Epithelial cell of prostate (primary cell): ENCODE measurements around the gene NUP155.
"Not testable (repeated sequence)": the region's sequence is repeated elsewhere in the genome, so short reads cannot be mapped to it uniquely, and the experiment has no call there.

Source experiments
- DNase-seq: peaks from one replicate; pipeline ENCODE4 v3.0.0-alpha.2; 2011; ENCODE audit warnings: low read depth, low spot score
- H3K27ac ChIP-seq: fragments of 450-650 bp; 2 replicates; pipeline ENCODE4 v1.5.1; 2017; ENCODE audit warnings: mild to moderate bottlenecking

NUP155 gene

GRCh38 chr5:37370864-37371726 lies at the start of gene NUP155:
Gene NUP155 (minus strand): TSS chr5:37371106. CDS start chr5:37370977, 129 bp downstream.
- peak within 1 kb of the TSS; percentile 60 for H3K27ac ChIP-seq

GRCh38 chr5:37417347-37417746 lies 46.4 kb upstream of the NUP155 start:
- no peak for DNase-seq
- no peak overlapping the region for H3K27ac ChIP-seq

More at GRCh38 chr5:37370864-37371726, at the start of gene NUP155:
- DNase-seq = peak; percentile 87

DNA sequence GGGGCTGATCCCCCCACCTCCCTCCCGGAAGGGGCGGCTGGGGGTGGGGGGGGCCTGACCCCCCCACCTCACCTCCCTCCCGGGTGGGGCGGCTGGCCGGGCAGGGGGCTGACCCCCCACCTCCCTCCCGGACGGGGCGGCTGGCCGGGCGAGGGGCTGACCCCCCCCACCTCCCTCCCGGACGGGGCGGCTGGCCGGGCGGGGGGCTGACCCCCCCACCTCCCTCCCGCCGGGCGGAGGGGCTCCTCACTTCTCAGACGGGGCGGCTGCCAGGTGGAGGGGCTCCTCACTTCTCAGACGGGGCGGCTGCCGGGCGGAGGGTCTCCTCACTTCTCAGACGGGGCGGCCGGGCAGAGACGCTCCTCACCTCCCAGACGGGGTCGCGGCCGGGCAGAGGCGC lies 44.5 kb upstream of the NUP155 start:
- not testable (repeated sequence) for DNase-seq

GRCh38 chr5:37412515-37412914 lies 41.6 kb upstream of the NUP155 start:
- no peak overlapping the region for H3K27ac ChIP-seq
- DNase-seq = no peak

More for the DNA sequence above, 44.5 kb upstream of the NUP155 start:
- H3K27ac ChIP-seq = not testable (repeated sequence)

DNA sequence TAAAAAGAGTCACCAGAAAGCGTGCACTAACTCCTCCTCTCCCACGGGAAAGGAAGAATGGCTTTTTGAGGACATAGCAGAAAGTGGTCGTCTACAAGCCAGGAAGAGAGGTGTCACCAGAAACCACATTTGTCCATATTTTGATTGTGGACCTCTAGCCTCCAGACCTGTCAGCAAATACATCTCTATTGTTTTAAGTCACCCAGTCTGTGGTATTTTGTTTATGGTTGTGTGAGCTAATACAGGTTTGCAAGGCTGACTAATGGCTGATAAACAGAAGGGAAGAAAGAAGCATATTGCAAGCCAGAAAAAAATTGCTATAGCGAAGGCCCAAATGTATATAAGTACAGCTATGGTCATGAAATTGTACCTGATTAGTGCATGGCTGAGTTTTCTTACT lies 29.6 kb upstream of the NUP155 start:
- DNase-seq = no peak

DNA sequence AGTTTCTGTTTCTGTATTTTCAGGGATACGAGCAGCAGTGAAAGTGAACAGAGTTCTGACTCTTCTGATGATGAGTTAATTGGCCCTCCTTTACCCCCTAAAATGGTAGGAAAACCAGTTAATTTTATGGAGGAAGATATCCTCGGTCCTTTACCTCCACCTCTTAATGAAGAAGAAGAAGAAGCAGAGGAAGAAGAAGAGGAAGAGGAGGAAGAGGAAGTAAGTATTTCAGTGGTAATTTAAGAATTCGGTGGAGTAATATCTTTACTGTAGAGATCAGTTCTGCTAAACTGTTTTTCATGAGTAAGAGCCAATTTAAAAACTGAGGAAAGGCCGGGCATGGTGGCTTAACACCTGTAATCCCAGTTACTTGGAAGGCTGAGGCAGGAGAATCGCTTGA lies 25.4 kb upstream of the NUP155 start:
- no peak overlapping the region for H3K27ac ChIP-seq
- DNase-seq = no peak

More for the DNA sequence above, 29.6 kb upstream of the NUP155 start:
- no peak overlapping the region for H3K27ac ChIP-seq

- no peak for DNase-seq
- H3K27ac ChIP-seq = no peak overlapping the region
Observed at GRCh38 chr5:37391591-37391990, 20.7 kb upstream of the NUP155 start.

- not testable (repeated sequence) for H3K27ac ChIP-seq
Observed at GRCh38 chr5:37379100-37379628, 8.3 kb upstream of the NUP155 start, which contains the start of gene WDR70. Gene WDR70 (plus strand): TSS chr5:37379318. CDS start chr5:37379368, 50 bp downstream.

GRCh38 chr5:37378066-37378465 lies 7.2 kb upstream of the NUP155 start:
- H3K27ac ChIP-seq, DNase-seq: not testable (repeated sequence)

More at GRCh38 chr5:37379100-37379628, 8.3 kb upstream of the NUP155 start, which contains the start of gene WDR70:
- peak; percentile 37 for DNase-seq

- DNase-seq = no peak
- H3K27ac ChIP-seq = no peak overlapping the region
Observed at GRCh38 chr5:37375091-37375490, 4.2 kb upstream of the NUP155 start.

DNA sequence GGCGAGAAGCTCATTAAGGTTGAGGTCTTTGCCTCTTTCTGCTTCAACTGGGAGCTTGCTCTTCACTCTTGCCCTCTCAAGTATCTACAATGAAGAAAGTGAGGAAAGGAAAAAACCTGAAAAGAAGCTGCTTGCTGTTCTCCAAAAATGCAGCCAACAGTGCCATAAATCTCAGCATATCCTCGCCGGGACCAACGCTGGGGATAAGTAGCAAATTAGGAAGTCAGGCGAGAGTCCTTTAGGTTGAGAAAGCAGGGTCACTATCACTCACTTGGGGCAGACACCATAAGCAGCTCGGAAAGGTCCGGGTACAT lies 399 bp downstream of the NUP155 start:
- no peak for DNase-seq
- H3K27ac ChIP-seq = peak overlapping the region; percentile 60

- H3K27ac ChIP-seq = no peak overlapping the region
- DNase-seq = no peak
Observed at GRCh38 chr5:37355161-37355560, 15.7 kb downstream of the NUP155 start.

DNA sequence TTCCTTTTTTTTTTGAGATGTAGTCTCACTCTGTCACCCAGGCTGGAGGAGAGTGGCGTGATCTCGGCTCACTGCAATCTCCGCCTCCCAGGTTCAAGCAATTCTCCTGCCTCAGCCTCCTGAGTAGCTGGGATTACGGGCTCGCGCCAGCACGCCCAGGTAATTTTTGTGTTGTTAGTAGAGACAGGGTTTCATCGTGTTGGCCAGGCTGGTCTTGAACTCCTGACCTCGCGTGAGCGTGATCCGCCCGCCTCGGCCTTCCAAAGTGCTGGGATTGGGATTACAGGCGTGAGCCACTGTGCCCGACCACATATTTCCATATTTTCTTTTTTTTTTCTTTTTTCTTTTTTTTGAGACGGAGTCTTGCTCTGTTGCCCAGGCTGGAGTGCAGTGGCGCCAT lies 28.2 kb downstream of the NUP155 start:
- H3K27ac ChIP-seq, DNase-seq: not testable (repeated sequence)

GRCh38 chr5:37334754-37335153 lies 36.2 kb downstream of the NUP155 start:
- DNase-seq, H3K27ac ChIP-seq: not testable (repeated sequence)

- H3K27ac ChIP-seq = no peak overlapping the region
- DNase-seq = no peak
Observed at GRCh38 chr5:37326536-37326935, 44.4 kb downstream of the NUP155 start.

- DNase-seq = no peak
- H3K27ac ChIP-seq = no peak overlapping the region
Observed at GRCh38 chr5:37323607-37324006, 47.3 kb downstream of the NUP155 start.

DNA sequence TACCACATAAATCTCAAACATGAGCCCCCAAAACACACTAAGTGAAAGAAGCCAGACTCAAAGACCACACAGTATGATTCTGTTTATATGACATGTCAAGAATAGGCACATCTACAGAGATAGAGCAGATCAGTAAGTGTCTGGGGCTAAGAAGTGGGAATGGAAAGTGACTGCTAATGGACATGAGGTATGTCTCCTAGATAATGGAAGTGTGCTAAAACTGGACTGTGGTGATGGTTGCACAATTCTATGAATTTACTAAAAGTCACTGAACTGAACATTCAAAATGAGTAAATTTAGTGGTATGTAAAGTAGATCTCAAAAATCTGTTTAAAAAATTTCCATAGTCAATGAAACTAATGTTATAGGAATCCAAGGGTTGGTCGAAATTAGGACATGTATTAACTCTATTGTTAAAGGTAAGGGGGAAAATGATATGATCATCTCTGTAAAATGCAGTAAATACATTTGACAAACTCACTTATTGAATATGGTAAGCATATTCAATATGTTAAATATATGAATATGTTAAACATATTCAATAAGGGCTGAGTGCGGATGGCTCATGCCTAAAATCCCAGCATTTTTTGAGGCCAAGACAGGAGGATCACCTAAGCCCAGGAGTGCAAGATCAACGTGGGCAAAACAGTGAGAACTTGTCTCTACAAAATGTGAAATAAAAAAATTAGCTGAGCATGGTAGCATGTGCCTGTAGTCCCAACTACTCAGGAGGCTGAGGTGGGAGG lies 51.7 kb downstream of the NUP155 start:
- no peak for DNase-seq

GRCh38 chr5:37316027-37316426 lies 54.9 kb downstream of the NUP155 start:
- H3K27ac ChIP-seq = no peak overlapping the region
- DNase-seq = no peak

More for the DNA sequence above, 51.7 kb downstream of the NUP155 start:
- H3K27ac ChIP-seq = no peak overlapping the region

DNA sequence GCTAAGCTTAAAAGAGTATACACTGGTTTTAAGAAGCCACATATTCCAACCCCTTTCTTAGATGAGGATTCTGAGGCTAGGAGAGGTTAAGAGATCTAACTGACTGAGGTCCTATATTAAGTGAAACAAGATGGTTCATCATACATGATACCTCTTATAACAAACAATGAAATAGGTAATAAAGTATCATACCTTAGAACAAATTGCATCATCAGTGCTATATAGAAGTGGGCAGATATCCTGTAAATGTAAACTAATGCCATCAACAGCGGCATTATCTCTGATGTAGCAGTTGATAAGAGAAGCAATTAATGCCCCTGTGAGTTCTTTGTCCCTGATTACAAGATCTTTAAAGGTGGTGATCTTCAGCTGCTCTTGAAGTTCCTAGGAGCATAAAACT lies 60.5 kb downstream of the NUP155 start:
- no peak for DNase-seq
- H3K27ac ChIP-seq = no peak overlapping the region

DNA sequence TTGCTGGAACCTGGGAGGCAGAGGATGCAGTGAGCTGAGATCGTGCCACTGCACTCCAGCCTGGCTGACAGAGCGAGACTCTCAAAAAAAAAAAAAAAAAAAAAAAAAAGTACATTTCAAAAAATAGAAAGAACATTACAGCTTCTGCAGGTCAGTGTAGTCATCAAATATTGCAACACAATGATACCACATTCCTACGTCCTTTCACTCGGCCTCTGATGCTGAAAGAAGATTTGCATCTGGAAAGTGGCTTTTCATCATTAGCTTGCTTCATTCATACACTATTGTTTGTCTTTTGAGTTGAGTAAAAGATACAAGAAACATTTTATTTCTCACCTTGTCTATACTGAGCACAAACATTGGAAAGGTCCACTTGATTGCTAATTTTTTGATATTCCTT lies 62.1 kb downstream of the NUP155 start:
- H3K27ac ChIP-seq = no peak overlapping the region
- DNase-seq = no peak

GRCh38 chr5:37304888-37305287 lies 66.0 kb downstream of the NUP155 start:
- no peak overlapping the region for H3K27ac ChIP-seq
- no peak for DNase-seq
